IPS-20b (cell line): ENCODE data around the gene SCGB1D2.

Experiments
- H3K27ac ChIP-seq: one replicate; pipeline ENCODE4 v1.5.1; 2013; ENCODE audit warnings: low read length
- H3K27me3 ChIP-seq: 2 replicates; pipeline ENCODE4 v1.6.1; 2013; ENCODE audit warnings: mild to moderate bottlenecking, low read length, inconsistent platforms; ENCODE audit not compliant: insufficient read depth
- H3K36me3 ChIP-seq: 2 replicates; pipeline ENCODE4 v1.6.1; 2013; ENCODE audit warnings: low read depth, mild to moderate bottlenecking, inconsistent platforms, low read length, moderate library complexity; ENCODE audit not compliant: insufficient read depth
- H3K4me1 ChIP-seq: 2 replicates; pipeline ENCODE4 v1.6.1; 2013; ENCODE audit warnings: mild to moderate bottlenecking, control low read depth, inconsistent platforms, low read length, moderate library complexity; ENCODE audit not compliant: insufficient read depth
- H3K4me3 ChIP-seq: 2 replicates; pipeline ENCODE4 v1.5.1; 2013; ENCODE audit warnings: mild to moderate bottlenecking, low read length, inconsistent platforms
- H3K9ac ChIP-seq: 2 replicates; pipeline ENCODE4 v1.6.1; 2013; ENCODE audit warnings: low read depth, mild to moderate bottlenecking, inconsistent platforms, low read length, moderate library complexity
- H3K9me3 ChIP-seq: 2 replicates; pipeline ENCODE4 v1.6.1; 2013; ENCODE audit warnings: mild to moderate bottlenecking, low read depth, low read length, inconsistent platforms; ENCODE audit not compliant: insufficient read depth

The SCGB1D2 gene

GRCh38 chr11:62221498-62221897 lies 20.5 kb upstream of the SCGB1D2 start:
- H3K36me3 ChIP-seq, result no peaks in the 10 kb centered on the region
- peaks cover 36% of the 10 kb centered on the region for H3K9me3 ChIP-seq
- no peaks in the 10 kb centered on the region for H3K4me1 ChIP-seq
- no peak overlapping the region for H3K27ac ChIP-seq
- no peak overlapping the region for H3K4me3 ChIP-seq
- H3K9ac ChIP-seq, result no peak overlapping the region
- no peaks in the 10 kb centered on the region for H3K27me3 ChIP-seq

GRCh38 chr11:62223095-62223494 lies 18.9 kb upstream of the SCGB1D2 start:
- Histone ChIP-seq H3K27ac (no peak overlapping the region), H3K36me3 (no peaks in the 10 kb centered on the region), H3K9ac (no peak overlapping the region), H3K4me1 (no peaks in the 10 kb centered on the region), H3K9me3 (peaks cover 36% of the 10 kb centered on the region), H3K27me3 (no peaks in the 10 kb centered on the region), H3K4me3 (no peak overlapping the region)

- H3K36me3 ChIP-seq, result no peaks in the 10 kb centered on the region
- peaks cover 2% of the 10 kb centered on the region for H3K27me3 ChIP-seq
- H3K9ac ChIP-seq, result no peak overlapping the region
- no peak overlapping the region for H3K27ac ChIP-seq
- no peak overlapping the region for H3K4me3 ChIP-seq
- no peaks in the 10 kb centered on the region for H3K4me1 ChIP-seq
- H3K9me3 ChIP-seq, result no peaks in the 10 kb centered on the region
Measured at GRCh38 chr11:62233730-62234129, 8.3 kb upstream of the SCGB1D2 start.

- Histone ChIP-seq H3K36me3 (no peaks in the 10 kb centered on the region), H3K27ac (no peak overlapping the region), H3K4me3 (no peak overlapping the region), H3K9me3 (no peaks in the 10 kb centered on the region), H3K4me1 (no peaks in the 10 kb centered on the region), H3K27me3 (peaks cover 6% of the 10 kb centered on the region), H3K9ac (no peak overlapping the region)
Measured at GRCh38 chr11:62236187-62236586, 5.9 kb upstream of the SCGB1D2 start.

GRCh38 chr11:62237499-62237898 lies 4.5 kb upstream of the SCGB1D2 start:
- H3K27me3 ChIP-seq, result peaks cover 6% of the 10 kb centered on the region
- no peaks in the 10 kb centered on the region for H3K4me1 ChIP-seq

GRCh38 chr11:62238151-62238550 lies 3.9 kb upstream of the SCGB1D2 start:
- Histone ChIP-seq H3K9me3 (no peaks in the 10 kb centered on the region), H3K4me1 (no peaks in the 10 kb centered on the region), H3K27ac (no peak overlapping the region), H3K9ac (no peak overlapping the region), H3K4me3 (no peak overlapping the region), H3K36me3 (no peaks in the 10 kb centered on the region), H3K27me3 (peaks cover 6% of the 10 kb centered on the region)

More at GRCh38 chr11:62237499-62237898, 4.5 kb upstream of the SCGB1D2 start:
- Histone ChIP-seq H3K4me3 (no peak overlapping the region), H3K9ac (no peak overlapping the region), H3K9me3 (no peaks in the 10 kb centered on the region), H3K27ac (no peak overlapping the region), H3K36me3 (no peaks in the 10 kb centered on the region)

GRCh38 chr11:62241095-62241494 lies 944 bp upstream of the SCGB1D2 start:
- Histone ChIP-seq H3K9me3 (no peaks in the 10 kb centered on the region), H3K27me3 (peaks cover 6% of the 10 kb centered on the region; the same call in 1 of the 2 replicates), H3K4me3 (no peak overlapping the region), H3K27ac (no peak overlapping the region), H3K9ac (no peak overlapping the region), H3K36me3 (no peaks in the 10 kb centered on the region), H3K4me1 (no peaks in the 10 kb centered on the region)

- H3K9ac ChIP-seq, result no peak overlapping the region
- H3K9me3 ChIP-seq, result peaks cover 14% of the 10 kb centered on the region; the same call in 1 of the 2 replicates
- H3K36me3 ChIP-seq, result no peaks in the 10 kb centered on the region
- H3K27ac ChIP-seq, result no peak overlapping the region
- H3K4me3 ChIP-seq, result no peak overlapping the region
- no peaks in the 10 kb centered on the region for H3K27me3 ChIP-seq
- no peaks in the 10 kb centered on the region for H3K4me1 ChIP-seq
Measured at GRCh38 chr11:62245271-62245753, 3.3 kb downstream of the SCGB1D2 start.

GRCh38 chr11:62251698-62252097 lies 9.7 kb downstream of the SCGB1D2 start:
- Histone ChIP-seq H3K9me3 (peaks cover 44% of the 10 kb centered on the region), H3K27ac (no peak overlapping the region), H3K27me3 (no peaks in the 10 kb centered on the region), H3K4me3 (no peak overlapping the region), H3K9ac (no peak overlapping the region), H3K36me3 (no peaks in the 10 kb centered on the region), H3K4me1 (no peaks in the 10 kb centered on the region)

GRCh38 chr11:62253999-62254542 lies 12.0 kb downstream of the SCGB1D2 start:
- no peak overlapping the region for H3K27ac ChIP-seq
- no peak overlapping the region for H3K9ac ChIP-seq
- no peaks in the 10 kb centered on the region for H3K4me1 ChIP-seq

GRCh38 chr11:62256281-62256680 lies 14.2 kb downstream of the SCGB1D2 start:
- H3K4me3 ChIP-seq, result no peak overlapping the region
- no peak overlapping the region for H3K27ac ChIP-seq
- no peaks in the 10 kb centered on the region for H3K4me1 ChIP-seq
- no peaks in the 10 kb centered on the region for H3K27me3 ChIP-seq
- no peaks in the 10 kb centered on the region for H3K36me3 ChIP-seq
- H3K9ac ChIP-seq, result no peak overlapping the region
- H3K9me3 ChIP-seq, result peaks cover 20% of the 10 kb centered on the region

More at GRCh38 chr11:62253999-62254542, 12.0 kb downstream of the SCGB1D2 start:
- H3K4me3 ChIP-seq, result no peak overlapping the region
- H3K27me3 ChIP-seq, result no peaks in the 10 kb centered on the region
- no peaks in the 10 kb centered on the region for H3K36me3 ChIP-seq
- H3K9me3 ChIP-seq, result peaks cover 41% of the 10 kb centered on the region

GRCh38 chr11:62260261-62260953 lies 18.4 kb downstream of the SCGB1D2 start:
- no peak overlapping the region for H3K27ac ChIP-seq
- H3K36me3 ChIP-seq, result no peaks in the 10 kb centered on the region
- H3K9me3 ChIP-seq, result no peaks in the 10 kb centered on the region
- no peak overlapping the region for H3K4me3 ChIP-seq
- no peaks in the 10 kb centered on the region for H3K4me1 ChIP-seq
- no peak overlapping the region for H3K9ac ChIP-seq
- no peaks in the 10 kb centered on the region for H3K27me3 ChIP-seq
